Transverse colon (tissue), 4 donors: Measurements from ENCODE around the gene PECR.

Experiments
- CTCF ChIP-seq, 5 experiments: fragments of 200-600 bp in 3 of 5; fragments of 450-650 bp in 2 of 5; sonication (generic) in 3 of 5; IDR thresholded peaks; 1 replicate in 2 of 5; 2 replicates in 3 of 5; pipeline ENCODE4 v1.5.1; 2016 to 2017; ENCODE audit warnings: antibody characterized with exemption in 5 of 5, inconsistent platforms in 3 of 5, mild to moderate bottlenecking in 2 of 5, moderate library complexity in 1 of 5
- POLR2A ChIP-seq: fragments of 450-650 bp; IDR thresholded peaks from one replicate; pipeline ENCODE4 v1.6.1; 2016; ENCODE audit warnings: antibody characterized with exemption, mild to moderate bottlenecking, moderate library complexity
- POLR2AphosphoS5 ChIP-seq, 3 donors: sonication (generic); formaldehyde crosslinking; IDR thresholded peaks; one replicate each; pipeline ENCODE4 v1.6.1; 2016; ENCODE audit warnings: antibody characterized with exemption in 3 of 3

- TF ChIP-seq CTCF (IDR thresholded peaks at IDR 0.05): no peak
- no peak for TF ChIP-seq POLR2A
- no peak for TF ChIP-seq POLR2AphosphoS5 (IDR thresholded peaks at IDR 0.05)
Measured at GRCh38 chr2:216110620-216111019, 29.0 kb upstream of the PECR start.
